Trophoblast cell (in vitro differentiated cells and primary cell): ENCODE results near the gene BRPF3.
"Not testable (repeated sequence)": the region's sequence is repeated elsewhere in the genome, so short reads cannot be mapped to it uniquely, and the experiment has no call there.

Experiments
- DNase-seq, 2 donors: peaks; one replicate each; pipeline ENCODE4 v3.0.0-alpha.2; 2016
- H2AFZ ChIP-seq: 2 replicates; pipeline ENCODE4 v1.6.1; 2013; ENCODE audit warnings: low read length, moderate library complexity, mild to moderate bottlenecking; ENCODE audit not compliant: insufficient read depth, poor library complexity
- H2AK5ac ChIP-seq: 2 replicates; pipeline ENCODE4 v1.6.1; 2013; ENCODE audit warnings: mild to moderate bottlenecking, low read length
- H2BK120ac ChIP-seq: 2 replicates; pipeline ENCODE4 v1.6.1; 2013; ENCODE audit warnings: low read length, mild to moderate bottlenecking, moderate library complexity; ENCODE audit not compliant: insufficient read depth, poor library complexity
- H2BK12ac ChIP-seq: 2 replicates; pipeline ENCODE4 v1.6.1; 2013; ENCODE audit warnings: mild to moderate bottlenecking, low read length, moderate library complexity
- H2BK5ac ChIP-seq: 2 replicates; pipeline ENCODE4 v1.6.1; 2013; ENCODE audit warnings: low read length, low read depth, moderate library complexity, mild to moderate bottlenecking; ENCODE audit not compliant: poor library complexity
- H3K14ac ChIP-seq: 2 replicates; pipeline ENCODE4 v1.6.1; 2013; ENCODE audit warnings: mild to moderate bottlenecking, low read length
- H3K18ac ChIP-seq: 2 replicates; pipeline ENCODE4 v1.6.1; 2013; ENCODE audit warnings: mild to moderate bottlenecking, low read length
- H3K23ac ChIP-seq: 2 replicates; pipeline ENCODE4 v1.6.1; 2013; ENCODE audit warnings: low read length
- H3K27ac ChIP-seq: 2 replicates; pipeline ENCODE4 v1.5.1; 2013; ENCODE audit warnings: low read depth, mild to moderate bottlenecking, inconsistent platforms, low read length, moderate library complexity
- H3K27me3 ChIP-seq: 2 replicates; pipeline ENCODE4 v1.6.1; 2013; ENCODE audit warnings: inconsistent platforms, mild to moderate bottlenecking, low read length, moderate library complexity; ENCODE audit not compliant: insufficient read depth
- H3K36me3 ChIP-seq, 2 experiments: 1 replicate in 1 of 2; 2 replicates in 1 of 2; pipeline ENCODE4 v1.6.1; 2013; ENCODE audit warnings: low read length in 2 of 2, mild to moderate bottlenecking in 2 of 2, moderate library complexity in 1 of 2; ENCODE audit not compliant: insufficient read depth in 2 of 2, control insufficient read depth in 1 of 2
- H3K4ac ChIP-seq: 2 replicates; pipeline ENCODE4 v1.6.1; 2013; ENCODE audit warnings: low read depth, mild to moderate bottlenecking, low read length, moderate library complexity
- H3K4me1 ChIP-seq, 2 experiments: 1 replicate in 1 of 2; 2 replicates in 1 of 2; pipeline ENCODE4 v1.6.1; 2013; ENCODE audit warnings: low read length in 2 of 2, mild to moderate bottlenecking in 2 of 2, moderate library complexity in 1 of 2; ENCODE audit not compliant: insufficient read depth in 2 of 2, control insufficient read depth in 1 of 2
- H3K4me2 ChIP-seq: 2 replicates; pipeline ENCODE4 v1.6.1; 2013; ENCODE audit warnings: inconsistent platforms, mild to moderate bottlenecking, low read length, moderate library complexity
- H3K4me3 ChIP-seq: 2 replicates; pipeline ENCODE4 v1.5.1; 2013; ENCODE audit warnings: mild to moderate bottlenecking, low read depth, low read length, inconsistent platforms
- H3K79me1 ChIP-seq: one replicate; pipeline ENCODE4 v1.6.1; 2013; ENCODE audit warnings: low read length
- H3K79me2 ChIP-seq: 2 replicates; pipeline ENCODE4 v1.6.1; 2013; ENCODE audit warnings: low read length, mild to moderate bottlenecking; ENCODE audit not compliant: control insufficient read depth, insufficient read depth, poor library complexity
- H3K9ac ChIP-seq: 2 replicates; pipeline ENCODE4 v1.6.1; 2013; ENCODE audit warnings: mild to moderate bottlenecking, low read length
- H3K9me3 ChIP-seq: 2 replicates; pipeline ENCODE4 v1.6.1; 2013; ENCODE audit warnings: low read depth, mild to moderate bottlenecking, control low read depth, inconsistent platforms, low read length; ENCODE audit not compliant: insufficient read depth
- H4K12ac ChIP-seq: 2 replicates; pipeline ENCODE4 v1.6.1; 2013; ENCODE audit warnings: low read depth, mild to moderate bottlenecking, low read length, moderate library complexity
- H4K8ac ChIP-seq: 2 replicates; pipeline ENCODE4 v1.6.1; 2013; ENCODE audit warnings: low read depth, mild to moderate bottlenecking, low read length, moderate library complexity
- H4K91ac ChIP-seq: one replicate; pipeline ENCODE4 v1.6.1; 2013; ENCODE audit warnings: low read depth, mild to moderate bottlenecking, low read length, moderate library complexity
- WGBS: extraction: QIAGEN DNeasy Blood & Tissue Kit; methylation state at CpG from one replicate; pipeline ENCODE4 v1.1.7; 2013; ENCODE audit warnings: missing lambda C conversion rate; ENCODE audit not compliant: insufficient read length, insufficient coverage; ENCODE audit errors: extremely low coverage; 5-methylcytosine and 5-hydroxymethylcytosine counted together

Gene BRPF3

DNA sequence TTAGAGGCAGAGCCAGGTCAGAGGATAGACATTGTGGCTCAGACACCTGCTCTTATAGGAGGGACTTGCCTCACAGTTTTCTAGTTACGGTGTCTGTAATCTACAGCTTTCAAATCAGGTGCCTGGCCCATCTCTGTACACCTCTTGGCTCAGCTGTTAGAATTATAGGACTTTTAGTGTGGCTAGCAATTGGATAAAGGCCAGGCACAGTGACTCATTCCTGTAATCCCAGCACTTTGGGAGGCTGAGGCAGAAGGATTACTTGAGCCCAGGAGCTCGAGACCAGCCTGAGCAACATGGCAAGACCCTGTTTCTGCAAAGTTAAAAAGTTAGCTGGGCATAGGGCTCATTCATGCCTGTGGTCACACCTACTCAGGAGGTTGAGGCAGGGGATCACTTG lies 20.0 kb downstream of the BRPF3 start:
- Histone ChIP-seq H3K36me3 (peaks cover 40 to 70% of the 10 kb centered on the region in 2 experiments), H2AK5ac (no peak overlapping the region), H4K91ac (no peak overlapping the region), H3K23ac (no peak overlapping the region), H3K4me3 (no peak overlapping the region), H2BK5ac (no peak overlapping the region), H3K9ac (no peak overlapping the region), H2BK12ac (no peak overlapping the region), H3K79me1 (no peaks in the 10 kb centered on the region), H3K4ac (no peak overlapping the region), H3K4me2 (no peak overlapping the region), H3K4me1 (no peaks in the 10 kb centered on the region), H3K27ac (no peak overlapping the region), H3K14ac (no peak overlapping the region), H3K27me3 (no peaks in the 10 kb centered on the region), H2AFZ (no peak overlapping the region), H4K8ac (no peak overlapping the region), H2BK120ac (no peak overlapping the region), H4K12ac (no peak overlapping the region), H3K18ac (no peak overlapping the region), H3K9me3 (no peaks in the 10 kb centered on the region), H3K79me2 (no peaks in the 10 kb centered on the region)
- WGBS = no CpG with 5 or more reads among the region's 2 CpGs
- no peak for DNase-seq

DNA sequence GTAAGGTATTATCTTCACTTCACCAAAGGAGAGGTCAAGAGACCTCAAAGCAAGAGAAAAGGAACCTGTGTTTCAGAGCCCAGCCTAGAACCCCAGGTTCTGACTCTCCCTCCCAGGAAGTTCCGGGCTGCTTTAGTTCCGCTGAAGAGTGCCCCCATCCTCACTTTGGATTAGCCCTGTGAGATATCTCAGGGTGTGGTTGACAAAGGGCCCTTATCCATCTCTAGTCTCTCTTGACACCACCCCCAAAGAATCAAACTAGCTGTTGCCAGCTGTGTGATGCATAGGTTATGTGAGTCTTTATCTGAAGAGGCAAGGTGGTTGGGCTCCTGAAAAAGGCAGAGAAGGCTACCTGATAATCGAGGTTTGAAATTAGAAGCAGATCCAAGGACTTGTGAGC lies 20.6 kb downstream of the BRPF3 start:
- DNase-seq = no peak
- no peak overlapping the region for H3K4ac ChIP-seq
- no CpG with 5 or more reads among the region's 3 CpGs for WGBS

DNA sequence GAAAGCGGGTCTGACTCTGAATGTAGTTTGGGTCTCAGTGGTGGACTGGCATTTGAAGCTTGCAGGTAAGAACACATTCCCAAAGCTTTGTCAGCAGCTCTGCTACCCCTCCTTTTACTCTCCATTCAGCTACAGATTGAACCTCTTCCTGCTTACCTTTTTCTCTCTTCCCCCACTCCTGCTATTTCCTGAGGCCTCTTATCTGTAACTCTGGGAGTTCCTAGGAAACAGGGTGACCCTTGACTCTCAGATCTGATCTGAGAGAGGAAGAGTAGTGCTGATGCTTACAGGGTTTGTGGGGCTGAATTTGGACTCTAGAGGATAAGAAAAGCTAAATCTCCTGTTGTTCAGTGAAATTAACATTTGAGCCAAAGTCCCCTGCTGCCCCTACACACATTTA lies 21.4 kb downstream of the BRPF3 start:
- Histone ChIP-seq H3K27me3 (no peaks in the 10 kb centered on the region), H3K18ac (no peak overlapping the region), H3K4ac (no peak overlapping the region), H4K12ac (no peak overlapping the region), H2BK120ac (no peak overlapping the region), H2BK12ac (no peak overlapping the region), H4K8ac (no peak overlapping the region), H3K4me3 (no peak overlapping the region), H3K9ac (no peak overlapping the region), H3K27ac (no peak overlapping the region), H2BK5ac (no peak overlapping the region), H3K79me1 (no peaks in the 10 kb centered on the region), H2AK5ac (no peak overlapping the region), H3K4me1 (no peaks in the 10 kb centered on the region), H3K79me2 (no peaks in the 10 kb centered on the region), H3K36me3 (peaks cover 40 to 71% of the 10 kb centered on the region in 2 experiments), H3K14ac (no peak overlapping the region), H3K4me2 (no peak overlapping the region), H4K91ac (no peak overlapping the region), H3K23ac (no peak overlapping the region), H3K9me3 (no peaks in the 10 kb centered on the region), H2AFZ (no peak overlapping the region)
- no peak for DNase-seq
- no CpG with 5 or more reads among the region's 1 CpG for WGBS

More for the DNA sequence above, 20.6 kb downstream of the BRPF3 start:
- no peaks in the 10 kb centered on the region for H3K9me3 ChIP-seq
- H4K91ac ChIP-seq = no peak overlapping the region
- H2BK5ac ChIP-seq = no peak overlapping the region
- H2AFZ ChIP-seq = no peak overlapping the region
- no peak overlapping the region for H2BK120ac ChIP-seq
- H3K4me3 ChIP-seq = no peak overlapping the region
- no peaks in the 10 kb centered on the region for H3K79me1 ChIP-seq
- no peak overlapping the region for H3K23ac ChIP-seq
- no peak overlapping the region for H3K9ac ChIP-seq
- H3K27ac ChIP-seq = no peak overlapping the region
- no peak overlapping the region for H3K4me2 ChIP-seq
- H2AK5ac ChIP-seq = no peak overlapping the region
- peaks cover 41 to 71% of the 10 kb centered on the region in 2 experiments for H3K36me3 ChIP-seq
- no peak overlapping the region for H2BK12ac ChIP-seq
- H4K12ac ChIP-seq = no peak overlapping the region
- H3K27me3 ChIP-seq = no peaks in the 10 kb centered on the region
- H3K4me1 ChIP-seq = no peaks in the 10 kb centered on the region
- no peak overlapping the region for H3K18ac ChIP-seq
- H3K79me2 ChIP-seq = no peaks in the 10 kb centered on the region
- H3K14ac ChIP-seq = no peak overlapping the region
- no peak overlapping the region for H4K8ac ChIP-seq

DNA sequence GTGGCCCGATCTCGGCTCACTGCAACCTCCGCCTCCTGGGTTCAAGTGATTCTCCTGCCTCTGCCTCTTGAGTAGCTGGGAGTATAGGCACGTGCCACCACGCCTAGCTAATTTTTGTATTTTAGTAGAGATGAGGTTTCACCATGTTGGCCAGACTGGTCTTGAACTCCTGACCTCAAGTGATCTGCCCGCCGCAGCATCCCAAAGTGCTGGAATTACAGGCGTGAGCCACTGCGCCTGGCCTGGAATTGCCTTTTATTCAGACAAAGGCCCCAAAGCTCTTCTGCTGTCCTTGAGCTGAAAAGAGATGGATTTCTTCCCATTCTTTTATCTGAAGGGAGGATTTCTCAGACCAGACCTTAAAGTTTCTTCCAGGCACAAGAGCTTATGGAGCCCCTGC lies 22.0 kb downstream of the BRPF3 start:
- not testable (repeated sequence) for H3K4me1 ChIP-seq, H3K27ac ChIP-seq, H3K79me2 ChIP-seq, H3K4me3 ChIP-seq, DNase-seq, H3K14ac ChIP-seq, H3K4ac ChIP-seq, H3K4me2 ChIP-seq, H3K79me1 ChIP-seq, H3K18ac ChIP-seq, H2BK12ac ChIP-seq, H3K23ac ChIP-seq, H4K12ac ChIP-seq, H4K8ac ChIP-seq, H3K9me3 ChIP-seq, H2BK120ac ChIP-seq, H3K9ac ChIP-seq, H2AFZ ChIP-seq, H4K91ac ChIP-seq, H2AK5ac ChIP-seq, H2BK5ac ChIP-seq, H3K27me3 ChIP-seq
- no CpG with 5 or more reads among the region's 9 CpGs for WGBS
- peaks cover 38 to 71% of the 10 kb centered on the region in 2 experiments for H3K36me3 ChIP-seq
